DND-41 (cell line): Measurements from ENCODE around the gene CCT7.
A peak's percentile ranks its signal among the peaks of the same experiment; 100 is the strongest.

Source experiments
- ATAC-seq: fragments of 200-7000 bp; cut with Tn5 transposase; 3 replicates; pipeline ENCODE4 v1.9.1; 2021; ENCODE audit warnings: low read depth; ENCODE audit not compliant: insufficient read depth
- DNase-seq: peaks from one replicate; pipeline ENCODE4 v3.0.0-alpha.2; 2020
- H2AFZ ChIP-seq: 2 replicates; pipeline ENCODE4 v1.6.0; 2012; ENCODE audit warnings: low read depth, low read length
- H3K27ac ChIP-seq: 2 replicates; pipeline ENCODE4 v1.5.1; 2012; ENCODE audit warnings: low read length, inconsistent platforms
- H3K27me3 ChIP-seq: fragments of 200-600 bp; sonication (generic); 2 replicates; pipeline ENCODE4 v1.6.0; 2012; ENCODE audit warnings: low read length, mild to moderate bottlenecking, inconsistent platforms; ENCODE audit not compliant: insufficient read depth, poor library complexity
- H3K36me3 ChIP-seq: 2 replicates; pipeline ENCODE4 v1.5.1; 2012; ENCODE audit warnings: low read length, inconsistent platforms; ENCODE audit not compliant: insufficient read depth
- H3K4me1 ChIP-seq: 2 replicates; pipeline ENCODE4 v1.5.1; 2012; ENCODE audit warnings: mild to moderate bottlenecking, low read length; ENCODE audit not compliant: insufficient read depth
- H3K4me2 ChIP-seq: 2 replicates; pipeline ENCODE4 v1.6.0; 2012; ENCODE audit warnings: mild to moderate bottlenecking, moderate library complexity, low read length, inconsistent platforms; ENCODE audit not compliant: insufficient read depth
- H3K4me3 ChIP-seq, 2 experiments: fragments of 200-600 bp in 1 of 2; shearing (Covaris generic) in 1 of 2; 2 replicates each; pipeline ENCODE4 v1.5.1; 2012 to 2016; ENCODE audit warnings: inconsistent platforms in 2 of 2, low read length in 2 of 2, mild to moderate bottlenecking in 2 of 2, low read depth in 1 of 2, moderate library complexity in 1 of 2
- H3K79me2 ChIP-seq: 2 replicates; pipeline ENCODE4 v1.6.0; 2012; ENCODE audit warnings: low read length, inconsistent platforms; ENCODE audit not compliant: insufficient read depth
- H3K9ac ChIP-seq: 2 replicates; pipeline ENCODE4 v1.6.0; 2012; ENCODE audit warnings: low read depth, mild to moderate bottlenecking, inconsistent platforms, low read length, moderate library complexity
- H3K9me3 ChIP-seq: 2 replicates; pipeline ENCODE4 v1.5.1; 2012; ENCODE audit warnings: low read length, moderate library complexity, mild to moderate bottlenecking, inconsistent platforms; ENCODE audit not compliant: insufficient read depth, severe bottlenecking
- H4K20me1 ChIP-seq: 2 replicates; pipeline ENCODE4 v1.6.0; 2012; ENCODE audit warnings: low read length; ENCODE audit not compliant: insufficient read depth
- CTCF ChIP-seq: IDR thresholded peaks from 2 replicates; pipeline ENCODE4 v1.5.1; 2012; ENCODE audit warnings: borderline replicate concordance, low read length, moderate library complexity, mild to moderate bottlenecking; ENCODE audit not compliant: poor library complexity, severe bottlenecking; ENCODE audit errors: extremely low read depth
- EZH2 ChIP-seq: IDR thresholded peaks from 3 replicates; pipeline ENCODE4 v1.6.1; 2012; ENCODE audit warnings: borderline replicate concordance, low read depth, mild to moderate bottlenecking, moderate library complexity, low read length, inconsistent platforms; ENCODE audit not compliant: severe bottlenecking

Gene CCT7

GRCh38 chr2:73214120-73215035 lies 19.7 kb upstream of the CCT7 start, which contains the start of gene SMYD5:
Gene SMYD5, plus strand, starts transcription at chr2:73214245. Its CDS starts 22 bp downstream, at chr2:73214267.
- TF ChIP-seq EZH2 (no peak), CTCF (no peak)
- ATAC-seq (peak; percentile 81), DNase-seq (peak; percentile 94)
- Histone ChIP-seq H2AFZ (peak within 1 kb of the TSS; percentile 91), H3K9ac (peak within 1 kb of the TSS; percentile 81), H3K4me3 (peak within 1 kb of the TSS; percentile 64 to 82), H3K27me3 (no peaks in the 10 kb centered on the region), H3K9me3 (no peaks in the 10 kb centered on the region), H3K4me2 (peak within 1 kb of the TSS; percentile 87), H3K79me2 (peaks cover 54% of the 10 kb centered on the region), H4K20me1 (peaks cover 12% of the 10 kb centered on the region; the same call in 1 of the 2 replicates), H3K36me3 (peaks cover 13% of the 10 kb centered on the region), H3K4me1 (peaks cover 34% of the 10 kb centered on the region), H3K27ac (peak within 1 kb of the TSS; percentile 91)

- ATAC-seq (no peak), DNase-seq (no peak)
- no peak overlapping the region for H2AFZ ChIP-seq
- peaks cover 18% of the 10 kb centered on the region; the same call in 1 of the 2 replicates for H4K20me1 ChIP-seq
- no peaks in the 10 kb centered on the region for H3K27me3 ChIP-seq
- H3K9me3 ChIP-seq = no peaks in the 10 kb centered on the region
- peaks cover 34% of the 10 kb centered on the region for H3K4me1 ChIP-seq
- H3K9ac ChIP-seq = peak overlapping the region; percentile 81
- peaks cover 54% of the 10 kb centered on the region for H3K79me2 ChIP-seq
- H3K4me2 ChIP-seq = peak overlapping the region; percentile 87
- no peak overlapping the region for H3K27ac ChIP-seq
- H3K4me3 ChIP-seq = peak overlapping the region; percentile 64 to 82; a peak in 3 of 4 replicates
- no peak for TF ChIP-seq CTCF
- no peak for TF ChIP-seq EZH2
- H3K36me3 ChIP-seq = peaks cover 22% of the 10 kb centered on the region
These were observed 18.9 kb upstream of the CCT7 start for GRCh38 chr2:73215254-73215653.

GRCh38 chr2:73217160-73217559 lies 16.9 kb upstream of the CCT7 start:
- DNase-seq = no peak
- Histone ChIP-seq H3K4me2 (no peak overlapping the region), H3K27ac (no peak overlapping the region), H3K9me3 (no peaks in the 10 kb centered on the region), H3K36me3 (peaks cover 40% of the 10 kb centered on the region), H3K9ac (no peak overlapping the region), H3K27me3 (no peaks in the 10 kb centered on the region), H2AFZ (no peak overlapping the region), H4K20me1 (peaks cover 18% of the 10 kb centered on the region; the same call in 1 of the 2 replicates), H3K79me2 (peaks cover 54% of the 10 kb centered on the region), H3K4me1 (peaks cover 33% of the 10 kb centered on the region), H3K4me3 (no peak overlapping the region)
- ATAC-seq = no peak
- TF ChIP-seq CTCF (no peak), EZH2 (no peak)
